ENCODE results near the gene CYB5A. TPM values are rescaled to one million over a fixed set of nuclear protein-coding genes. Genes with fewer than 3 reads are reported as not detected.

CYB5A gene
- total RNA-seq, 1 experiment from 2014 or later, result 143 TPM

- Mint-ChIP-seq H3K27ac (ENCODE audit: unreplicated experiment) (no peak overlapping the region), H3K9me3 (ENCODE audit: low read depth, unreplicated experiment) (no peaks in the 10 kb centered on the region), H3K36me3 (ENCODE audit: insufficient read depth, unreplicated experiment) (peaks cover 13% of the 10 kb centered on the region), H3K4me1 (ENCODE audit: low read depth, unreplicated experiment) (peaks cover 19% of the 10 kb centered on the region), H3K27me3 (ENCODE audit: unreplicated experiment) (no peaks in the 10 kb centered on the region), H3K4me3 (ENCODE audit: low read depth, unreplicated experiment) (no peak overlapping the region)
- no peak for DNase-seq
- CTCF ChIA-PET, result no interaction called here
- intact Hi-C loops (cut with micrococcal nuclease; ENCODE audit: unreplicated experiment), result no loop called here
- BruUV-seq (replicated peaks), result no TSS peak
- no peak for TF ChIP-seq CTCF (IDR thresholded peaks at IDR 0.05; ENCODE audit: unreplicated experiment)
Observed at GRCh38 chr18:74266161-74266560, 25.6 kb downstream of the CYB5A start.

- Mint-ChIP-seq H3K36me3 (ENCODE audit: insufficient read depth, unreplicated experiment) (peaks cover 13% of the 10 kb centered on the region), H3K27me3 (ENCODE audit: unreplicated experiment) (no peaks in the 10 kb centered on the region), H3K4me3 (ENCODE audit: low read depth, unreplicated experiment) (no peak overlapping the region), H3K9me3 (ENCODE audit: low read depth, unreplicated experiment) (no peaks in the 10 kb centered on the region), H3K4me1 (ENCODE audit: low read depth, unreplicated experiment) (peaks cover 17% of the 10 kb centered on the region), H3K27ac (ENCODE audit: unreplicated experiment) (no peak overlapping the region)
- intact Hi-C loops (cut with micrococcal nuclease; ENCODE audit: unreplicated experiment), result no loop called here
- DNase-seq, result no peak
- BruUV-seq (replicated peaks), result no TSS peak
- CTCF ChIA-PET, result no interaction called here
- no peak for TF ChIP-seq CTCF (IDR thresholded peaks at IDR 0.05; ENCODE audit: unreplicated experiment)
Observed at GRCh38 chr18:74265546-74266098, 26.1 kb downstream of the CYB5A start.

- no peak overlapping the region for H3K27ac Mint-ChIP-seq (ENCODE audit: unreplicated experiment)
- TF ChIP-seq CTCF (IDR thresholded peaks at IDR 0.05; ENCODE audit: unreplicated experiment), result no peak
- CTCF ChIA-PET, result no interaction called here
- peaks cover 13% of the 10 kb centered on the region for H3K36me3 Mint-ChIP-seq (ENCODE audit: insufficient read depth, unreplicated experiment)
- H3K4me1 Mint-ChIP-seq (ENCODE audit: low read depth, unreplicated experiment), result peaks cover 6% of the 10 kb centered on the region
- H3K27me3 Mint-ChIP-seq (ENCODE audit: unreplicated experiment), result no peaks in the 10 kb centered on the region
- no peak overlapping the region for H3K4me3 Mint-ChIP-seq (ENCODE audit: low read depth, unreplicated experiment)
- no peak for DNase-seq
- BruUV-seq (replicated peaks), result no TSS peak
- H3K9me3 Mint-ChIP-seq (ENCODE audit: low read depth, unreplicated experiment), result no peaks in the 10 kb centered on the region
- intact Hi-C loops (cut with micrococcal nuclease; ENCODE audit: unreplicated experiment), result no loop called here
Observed at GRCh38 chr18:74264303-74265020, 27.3 kb downstream of the CYB5A start.

- intact Hi-C loops (cut with micrococcal nuclease; ENCODE audit: unreplicated experiment), result no loop called here
- Mint-ChIP-seq H3K27ac (ENCODE audit: unreplicated experiment) (no peak overlapping the region), H3K9me3 (ENCODE audit: low read depth, unreplicated experiment) (no peaks in the 10 kb centered on the region), H3K4me3 (ENCODE audit: low read depth, unreplicated experiment) (no peak overlapping the region), H3K27me3 (ENCODE audit: unreplicated experiment) (no peaks in the 10 kb centered on the region), H3K4me1 (ENCODE audit: low read depth, unreplicated experiment) (peaks cover 2% of the 10 kb centered on the region), H3K36me3 (ENCODE audit: insufficient read depth, unreplicated experiment) (peaks cover 18% of the 10 kb centered on the region)
- DNase-seq, result no peak
- TF ChIP-seq CTCF (IDR thresholded peaks at IDR 0.05; ENCODE audit: unreplicated experiment), result no peak
- CTCF ChIA-PET, result no interaction called here
- no TSS peak for BruUV-seq (replicated peaks)
Observed at GRCh38 chr18:74261053-74261713, 30.6 kb downstream of the CYB5A start.
